ENCODE measurements around the gene APBA2. TPM values are rescaled to one million over a fixed set of nuclear protein-coding genes. Genes with fewer than 3 reads are reported as not detected.

Gene APBA2
- total and polyA plus RNA-seq, 12 donors, result 0.16 to 0.85 (median 0.46) TPM

GRCh38 chr15:28943611-28944230, 57.9 kb downstream of the APBA2 start:
- H3K27me3 ChIP-seq, result peaks cover 0 to 4% (median 0%) of the 10 kb centered on the region in 7 donors
- H3K27ac ChIP-seq, result no peak overlapping the region
- H3K36me3 ChIP-seq, result no peaks in the 10 kb centered on the region
- WGBS, 2 donors, result 87 to 88% methylated on average over 11 of the region's 11 CpGs
- no peak for DNase-seq
- H3K4me3 ChIP-seq, result no peak overlapping the region
- intact Hi-C loops (cut with DNase I), result loop anchor here in 1 of 10 donors (5.0 kb wide), 1 partner anchor 36 kb away; no protein-coding TSS in a partner anchor
- ATAC-seq, result no peak
- TF ChIP-seq CTCF (IDR thresholded peaks at IDR 0.05), result no peak
- H3K4me1 ChIP-seq, result no peaks in the 10 kb centered on the region
- H3K9me3 ChIP-seq, result peaks cover 0 to 8% (median 0%) of the 10 kb centered on the region in 11 donors

GRCh38 chr15:28944286-28944685, 58.5 kb downstream of the APBA2 start:
- TF ChIP-seq CTCF (IDR thresholded peaks at IDR 0.05), result no peak
- DNase-seq, result no peak
- Histone ChIP-seq H3K9me3 (peaks cover 0 to 8% (median 0%) of the 10 kb centered on the region in 11 donors), H3K4me3 (no peak overlapping the region), H3K4me1 (no peaks in the 10 kb centered on the region), H3K27ac (no peak overlapping the region), H3K27me3 (peaks cover 0 to 1% (median 0%) of the 10 kb centered on the region in 7 donors), H3K36me3 (no peaks in the 10 kb centered on the region)
- ATAC-seq, result no peak
- WGBS, 2 donors, result 92 to 94% methylated on average over 16 of the region's 16 CpGs
- intact Hi-C loops (cut with DNase I), result loop anchor here in 1 of 10 donors (5.0 kb wide), 1 partner anchor 37 kb away; no protein-coding TSS in a partner anchor

- Histone ChIP-seq H3K4me1 (no peaks in the 10 kb centered on the region), H3K4me3 (no peak overlapping the region), H3K27me3 (peaks cover 0 to 1% (median 0%) of the 10 kb centered on the region in 7 donors), H3K36me3 (no peaks in the 10 kb centered on the region), H3K9me3 (peaks cover 0 to 8% (median 0%) of the 10 kb centered on the region in 11 donors), H3K27ac (no peak overlapping the region)
- TF ChIP-seq CTCF (IDR thresholded peaks at IDR 0.05), result no peak
- intact Hi-C loops (cut with DNase I), result loop anchor here in 1 of 10 donors (5.0 kb wide), 1 partner anchor 37 kb away; no protein-coding TSS in a partner anchor
- 90 to 92% methylated on average over 14 of the region's 14 CpGs for WGBS, 2 donors
- DNase-seq (no peak), ATAC-seq (no peak)
These were observed 59.0 kb downstream of the APBA2 start for GRCh38 chr15:28944696-28945300.

GRCh38 chr15:28945626-28946230, 60.0 kb downstream of the APBA2 start:
- DNase-seq (no peak), ATAC-seq (no peak)
- H3K9me3 ChIP-seq, result peaks cover 0 to 8% (median 0%) of the 10 kb centered on the region in 11 donors
- no peaks in the 10 kb centered on the region for H3K4me1 ChIP-seq
- intact Hi-C loops (cut with DNase I), result no loop called here
- H3K4me3 ChIP-seq, result no peak overlapping the region
- WGBS, 2 donors, result 87 to 91% methylated on average over 13 of the region's 13 CpGs
- H3K36me3 ChIP-seq, result no peaks in the 10 kb centered on the region
- no peak for TF ChIP-seq CTCF (IDR thresholded peaks at IDR 0.05)
- no peak overlapping the region for H3K27ac ChIP-seq
- H3K27me3 ChIP-seq, result peaks cover 0 to 8% (median 0%) of the 10 kb centered on the region in 7 donors

Data from heart right ventricle (tissue), 16 donors.